ENCODE measurements around the gene FOXC2.
"Not testable (repeated sequence)": the region's sequence is repeated elsewhere in the genome, so short reads cannot be mapped to it uniquely, and the experiment has no call there.

Gene FOXC2

GRCh38 chr16:86584726-86585721 is 18.4 kb downstream of the FOXC2 start:
- H3K36me3 ChIP-seq (replicated peaks; ENCODE audit: insufficient read depth, low read length), result no peaks in the 10 kb centered on the region
- H2AFZ ChIP-seq (ENCODE audit: low read length), result no peak overlapping the region
- H3K4me1 ChIP-seq (ENCODE audit: low read length), result no peaks in the 10 kb centered on the region
- H3K9ac ChIP-seq (ENCODE audit: low read length), result no peak overlapping the region
- TF ChIP-seq EZH2phosphoT487 (IDR thresholded peaks at IDR 0.05; ENCODE audit: low read length) (no peak), EZH2 (optimal IDR thresholded peaks at IDR 0.05; ENCODE audit: low read depth, low read length) (no peak)
- TF ChIP-seq, protein P1, sequence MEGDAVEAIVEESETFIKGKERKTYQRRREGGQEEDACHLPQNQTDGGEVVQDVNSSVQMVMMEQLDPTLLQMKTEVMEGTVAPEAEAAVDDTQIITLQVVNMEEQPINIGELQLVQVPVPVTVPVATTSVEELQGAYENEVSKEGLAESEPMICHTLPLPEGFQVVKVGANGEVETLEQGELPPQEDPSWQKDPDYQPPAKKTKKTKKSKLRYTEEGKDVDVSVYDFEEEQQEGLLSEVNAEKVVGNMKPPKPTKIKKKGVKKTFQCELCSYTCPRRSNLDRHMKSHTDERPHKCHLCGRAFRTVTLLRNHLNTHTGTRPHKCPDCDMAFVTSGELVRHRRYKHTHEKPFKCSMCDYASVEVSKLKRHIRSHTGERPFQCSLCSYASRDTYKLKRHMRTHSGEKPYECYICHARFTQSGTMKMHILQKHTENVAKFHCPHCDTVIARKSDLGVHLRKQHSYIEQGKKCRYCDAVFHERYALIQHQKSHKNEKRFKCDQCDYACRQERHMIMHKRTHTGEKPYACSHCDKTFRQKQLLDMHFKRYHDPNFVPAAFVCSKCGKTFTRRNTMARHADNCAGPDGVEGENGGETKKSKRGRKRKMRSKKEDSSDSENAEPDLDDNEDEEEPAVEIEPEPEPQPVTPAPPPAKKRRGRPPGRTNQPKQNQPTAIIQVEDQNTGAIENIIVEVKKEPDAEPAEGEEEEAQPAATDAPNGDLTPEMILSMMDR (IDR thresholded peaks at IDR 0.05; ENCODE audit: low read length), result no peak
- no peak overlapping the region for H3K27ac ChIP-seq (ENCODE audit: low read length)
- no peaks in the 10 kb centered on the region for H3K79me2 ChIP-seq (ENCODE audit: low read length)
- no peak for DNase-seq
- no peaks in the 10 kb centered on the region for H3F3A ChIP-seq (ENCODE audit: insufficient read depth, low read length)
- no peaks in the 10 kb centered on the region for H3K9me3 ChIP-seq (replicated peaks; ENCODE audit: insufficient read depth, low read length)
- H3K4me2 ChIP-seq (ENCODE audit: low read depth, low read length), result peak overlapping the region; percentile 34; the same call in 1 of the 2 replicates
- H3K4me3 ChIP-seq (ENCODE audit: low read length), result no peak overlapping the region; the same call in 1 of the 2 replicates
- peaks cover 39% of the 10 kb centered on the region for H3K27me3 ChIP-seq (replicated peaks; ENCODE audit: insufficient read depth, low read length)
- no peaks in the 10 kb centered on the region for H3K9me2 ChIP-seq (replicated peaks; ENCODE audit: insufficient read depth, low read length)
- H4K20me1 ChIP-seq (ENCODE audit: insufficient read depth, low read length), result no peaks in the 10 kb centered on the region

DNA sequence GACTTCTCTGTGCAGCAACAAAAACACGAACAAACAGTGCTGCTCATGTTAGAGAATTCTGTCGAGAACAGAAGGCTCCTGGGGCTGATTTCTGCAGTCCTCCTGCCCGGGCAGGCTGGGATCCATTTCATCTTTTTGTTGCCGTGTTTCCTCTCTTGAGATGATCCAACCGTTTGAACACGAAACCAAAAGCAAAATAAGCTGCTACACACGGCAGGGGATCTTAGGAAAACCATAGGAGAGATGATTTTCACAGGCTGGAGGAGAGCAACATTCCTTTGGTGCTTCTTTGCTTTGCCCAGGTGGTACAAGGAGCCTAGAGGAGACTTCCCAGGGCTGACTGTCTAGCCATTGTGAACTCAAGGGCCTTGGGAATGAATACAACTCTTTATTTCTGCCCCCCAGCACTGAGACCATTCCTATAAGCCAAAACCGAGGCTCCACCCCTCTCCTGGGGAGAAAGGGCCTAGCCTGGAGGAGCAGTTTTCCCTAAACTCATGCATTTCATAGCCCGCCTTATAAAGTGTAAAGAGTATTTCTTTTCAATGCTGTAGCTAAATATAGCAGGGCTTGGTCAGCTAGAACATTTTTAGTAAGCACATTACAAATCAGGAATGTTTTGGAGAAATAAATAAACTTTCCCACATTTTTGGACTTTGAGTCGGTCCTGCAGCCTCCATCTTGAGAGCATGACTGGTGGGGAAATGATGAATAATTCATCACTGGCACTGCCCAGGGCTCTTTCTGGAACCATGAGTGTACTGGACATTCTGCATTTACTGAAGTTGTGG is 19.4 kb downstream of the FOXC2 start:
- no peaks in the 10 kb centered on the region for H3K4me1 ChIP-seq (ENCODE audit: low read length)
- H3K27ac ChIP-seq (ENCODE audit: low read length), result no peak overlapping the region
- H2AFZ ChIP-seq (ENCODE audit: low read length), result no peak overlapping the region
- H4K20me1 ChIP-seq (ENCODE audit: insufficient read depth, low read length), result no peaks in the 10 kb centered on the region
- H3K4me3 ChIP-seq (ENCODE audit: low read length), result no peak overlapping the region; the same call in 1 of the 2 replicates
- H3K36me3 ChIP-seq (replicated peaks; ENCODE audit: insufficient read depth, low read length), result no peaks in the 10 kb centered on the region
- H3K79me2 ChIP-seq (ENCODE audit: low read length), result no peaks in the 10 kb centered on the region
- no peak for DNase-seq
- TF ChIP-seq, protein P1 (IDR thresholded peaks at IDR 0.05; ENCODE audit: low read length), result no peak
- TF ChIP-seq EZH2 (optimal IDR thresholded peaks at IDR 0.05; ENCODE audit: low read depth, low read length) (no peak), EZH2phosphoT487 (IDR thresholded peaks at IDR 0.05; ENCODE audit: low read length) (no peak)
- H3F3A ChIP-seq (ENCODE audit: insufficient read depth, low read length), result no peaks in the 10 kb centered on the region
- H3K9ac ChIP-seq (ENCODE audit: low read length), result no peak overlapping the region
- peaks cover 29% of the 10 kb centered on the region for H3K27me3 ChIP-seq (replicated peaks; ENCODE audit: insufficient read depth, low read length)
- no peaks in the 10 kb centered on the region for H3K9me3 ChIP-seq (replicated peaks; ENCODE audit: insufficient read depth, low read length)
- peak overlapping the region; percentile 34; the same call in 1 of the 2 replicates for H3K4me2 ChIP-seq (ENCODE audit: low read depth, low read length)
- H3K9me2 ChIP-seq (replicated peaks; ENCODE audit: insufficient read depth, low read length), result no peaks in the 10 kb centered on the region

DNA sequence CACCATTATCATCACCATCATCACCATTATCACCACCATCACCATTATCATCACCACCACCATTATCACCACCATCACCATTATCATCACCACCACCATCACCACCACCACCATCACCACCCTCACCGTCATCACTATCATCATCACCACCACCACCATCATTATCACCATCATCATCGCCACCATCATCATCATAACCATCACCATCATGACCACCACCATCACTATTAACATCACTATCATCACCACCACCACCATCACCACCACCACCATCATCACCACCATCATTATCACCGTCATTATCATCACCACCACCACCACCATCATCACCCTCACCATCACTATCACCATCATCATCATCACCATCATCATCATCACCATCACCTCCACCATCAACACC is 20.9 kb downstream of the FOXC2 start:
- Histone ChIP-seq H3F3A (ENCODE audit: insufficient read depth, low read length) (no peaks in the 10 kb centered on the region), H3K27me3 (replicated peaks; ENCODE audit: insufficient read depth, low read length) (peaks cover 27% of the 10 kb centered on the region), H3K4me3 (ENCODE audit: low read length) (no peak overlapping the region), H3K9me3 (replicated peaks; ENCODE audit: insufficient read depth, low read length) (no peaks in the 10 kb centered on the region), H4K20me1 (ENCODE audit: insufficient read depth, low read length) (no peaks in the 10 kb centered on the region), H2AFZ (ENCODE audit: low read length) (no peak overlapping the region), H3K4me1 (ENCODE audit: low read length) (no peaks in the 10 kb centered on the region), H3K4me2 (ENCODE audit: low read depth, low read length) (no peak overlapping the region), H3K36me3 (replicated peaks; ENCODE audit: insufficient read depth, low read length) (no peaks in the 10 kb centered on the region), H3K27ac (ENCODE audit: low read length) (no peak overlapping the region), H3K9me2 (replicated peaks; ENCODE audit: insufficient read depth, low read length) (no peaks in the 10 kb centered on the region), H3K79me2 (ENCODE audit: low read length) (no peaks in the 10 kb centered on the region), H3K9ac (ENCODE audit: low read length) (no peak overlapping the region)
- no peak for DNase-seq
- TF ChIP-seq, protein P1 (IDR thresholded peaks at IDR 0.05; ENCODE audit: low read length), result no peak
- TF ChIP-seq EZH2phosphoT487 (IDR thresholded peaks at IDR 0.05; ENCODE audit: low read length) (no peak), EZH2 (optimal IDR thresholded peaks at IDR 0.05; ENCODE audit: low read depth, low read length) (no peak)

GRCh38 chr16:86587955-86588354 is 21.3 kb downstream of the FOXC2 start:
- not testable (repeated sequence) for H3K36me3 ChIP-seq (replicated peaks; ENCODE audit: insufficient read depth, low read length); H2AFZ ChIP-seq (ENCODE audit: low read length); H3K27ac ChIP-seq (ENCODE audit: low read length); H3K4me2 ChIP-seq (ENCODE audit: low read depth, low read length); H3K9me2 ChIP-seq (replicated peaks; ENCODE audit: insufficient read depth, low read length); H3K4me3 ChIP-seq (ENCODE audit: low read length); H3K79me2 ChIP-seq (ENCODE audit: low read length); DNase-seq; H3K4me1 ChIP-seq (ENCODE audit: low read length); H3F3A ChIP-seq (ENCODE audit: insufficient read depth, low read length); H3K9me3 ChIP-seq (replicated peaks; ENCODE audit: insufficient read depth, low read length); H4K20me1 ChIP-seq (ENCODE audit: insufficient read depth, low read length); H3K9ac ChIP-seq (ENCODE audit: low read length)
- H3K27me3 ChIP-seq (replicated peaks; ENCODE audit: insufficient read depth, low read length), result peaks cover 27% of the 10 kb centered on the region
